ENCODE data around the gene SDC3. TPM values are rescaled to one million over a fixed set of nuclear protein-coding genes. Genes with fewer than 3 reads are reported as not detected.
A peak's percentile ranks its signal among the peaks of the same experiment; 100 is the strongest.

The SDC3 gene
- total RNA-seq, 5 donors from 2014 or later (not counting 1 experiment from before 2014, with no cell fraction given): 0.07 to 1.1 (median 0.47) TPM

- Mint-ChIP-seq H3K4me3 (no peak overlapping the region), H3K27ac (no peak overlapping the region), H3K27me3 (peaks cover 15 to 33% of the 10 kb centered on the region in 2 donors), H3K4me1 (peaks cover 4 to 9% (median 5%) of the 10 kb centered on the region in 3 donors), H3K36me3 (no peaks in the 10 kb centered on the region), H3K9me3 (no peaks in the 10 kb centered on the region)
- Histone ChIP-seq H3K9me3 (no peaks in the 10 kb centered on the region), H3K27ac (ENCODE audit: low read length) (no peak overlapping the region), H3K27me3 (replicated peaks in 1 of 2; ENCODE audit: control insufficient read depth in 2 of 2, extremely low read depth in 1 of 2, insufficient read depth in 2 of 2, low read length in 1 of 2) (peaks cover 0 to 30% of the 10 kb centered on the region in 2 experiments), H3K36me3 (ENCODE audit: control insufficient read depth in 2 of 2, extremely low read depth in 1 of 2, insufficient read depth in 1 of 2, low read length in 1 of 2) (no peaks in the 10 kb centered on the region), H3K4me1 (ENCODE audit: control insufficient read depth in 1 of 2, extremely low read depth in 1 of 2, insufficient read depth in 2 of 2, low read length in 2 of 2) (peaks cover 0 to 3% of the 10 kb centered on the region in 2 experiments), H3K4me3 (ENCODE audit: control insufficient read depth in 1 of 2, extremely low read depth in 1 of 2, low read length in 1 of 2) (no peak overlapping the region)
- ATAC-seq (replicated peaks in 1 of 4) (no peak), DNase-seq (no peak)
- WGBS (ENCODE audit: insufficient coverage): 80% methylated on average over 1 of the region's 4 CpGs
- POLR2A ChIA-PET: no interaction called here
- CTCF ChIA-PET: no interaction called here
Measured at GRCh38 chr1:30853350-30853749, 55.2 kb downstream of the SDC3 start.

GRCh38 chr1:30852026-30852425 is 56.5 kb downstream of the SDC3 start:
- Mint-ChIP-seq H3K27ac (no peak overlapping the region), H3K4me1 (peaks cover 4 to 9% (median 5%) of the 10 kb centered on the region in 3 donors), H3K4me3 (no peak overlapping the region), H3K36me3 (no peaks in the 10 kb centered on the region), H3K9me3 (no peaks in the 10 kb centered on the region), H3K27me3 (peaks cover 18 to 37% of the 10 kb centered on the region in 2 donors)
- Histone ChIP-seq H3K9me3 (no peaks in the 10 kb centered on the region), H3K4me3 (ENCODE audit: control insufficient read depth in 1 of 2, extremely low read depth in 1 of 2, low read length in 1 of 2) (no peak overlapping the region), H3K36me3 (ENCODE audit: control insufficient read depth in 2 of 2, extremely low read depth in 1 of 2, insufficient read depth in 1 of 2, low read length in 1 of 2) (no peaks in the 10 kb centered on the region), H3K27ac (ENCODE audit: low read length) (no peak overlapping the region), H3K27me3 (replicated peaks in 1 of 2; ENCODE audit: control insufficient read depth in 2 of 2, extremely low read depth in 1 of 2, insufficient read depth in 2 of 2, low read length in 1 of 2) (peaks cover 0 to 36% of the 10 kb centered on the region in 2 experiments), H3K4me1 (ENCODE audit: control insufficient read depth in 1 of 2, extremely low read depth in 1 of 2, insufficient read depth in 2 of 2, low read length in 2 of 2) (peaks cover 0 to 3% of the 10 kb centered on the region in 2 experiments)
- 29% methylated on average over 2 of the region's 5 CpGs for whole genome bisulfite sequencing (ENCODE audit: insufficient coverage)
- ATAC-seq (replicated peaks in 1 of 4) (no peak), DNase-seq (no peak)
- POLR2A ChIA-PET: no interaction called here
- CTCF ChIA-PET: no interaction called here

DNA sequence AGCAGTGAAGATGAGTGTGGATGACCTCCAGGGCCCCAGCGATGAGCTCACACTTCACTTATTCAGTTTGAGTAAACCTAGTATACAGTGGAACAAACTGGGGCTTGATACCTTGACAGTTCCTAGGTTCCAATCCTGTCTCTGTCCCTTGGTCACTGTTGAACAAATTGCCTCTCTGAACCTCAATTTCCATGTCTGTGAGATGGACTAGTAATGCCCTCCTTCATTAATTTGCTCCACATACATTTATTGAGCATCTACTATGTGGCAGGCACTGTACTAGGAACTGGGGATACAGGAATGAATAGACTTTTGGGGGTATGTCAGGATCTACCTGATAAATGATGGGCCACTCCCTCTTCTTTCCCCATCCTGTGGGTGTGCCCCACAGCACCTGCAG is 57.3 kb downstream of the SDC3 start:
- ChIA-PET POLR2A (no interaction called here), CTCF (no interaction called here)
- H3K36me3 Mint-ChIP-seq: no peaks in the 10 kb centered on the region
- H3K4me3 Mint-ChIP-seq: no peak overlapping the region
- H3K27ac ChIP-seq (ENCODE audit: low read length): no peak overlapping the region
- no peak overlapping the region for H3K27ac Mint-ChIP-seq
- DNase-seq (no peak), ATAC-seq (replicated peaks in 1 of 4) (no peak)
- no peak overlapping the region for H3K4me3 ChIP-seq (ENCODE audit: control insufficient read depth in 1 of 2, extremely low read depth in 1 of 2, low read length in 1 of 2)
- H3K27me3 Mint-ChIP-seq: peaks cover 18 to 43% of the 10 kb centered on the region in 2 donors
- peaks cover 4 to 9% (median 5%) of the 10 kb centered on the region in 3 donors for H3K4me1 Mint-ChIP-seq
- H3K36me3 ChIP-seq (ENCODE audit: control insufficient read depth in 2 of 2, extremely low read depth in 1 of 2, insufficient read depth in 1 of 2, low read length in 1 of 2): no peaks in the 10 kb centered on the region
- WGBS (ENCODE audit: insufficient coverage): no CpG with 5 or more reads among the region's 1 CpG
- H3K4me1 ChIP-seq (ENCODE audit: control insufficient read depth in 1 of 2, extremely low read depth in 1 of 2, insufficient read depth in 2 of 2, low read length in 2 of 2): peaks cover 0 to 3% of the 10 kb centered on the region in 2 experiments
- peaks cover 0 to 43% of the 10 kb centered on the region in 2 experiments for H3K27me3 ChIP-seq (replicated peaks in 1 of 2; ENCODE audit: control insufficient read depth in 2 of 2, extremely low read depth in 1 of 2, insufficient read depth in 2 of 2, low read length in 1 of 2)
- no peaks in the 10 kb centered on the region for H3K9me3 Mint-ChIP-seq
- no peaks in the 10 kb centered on the region for H3K9me3 ChIP-seq

GRCh38 chr1:30850607-30851006 is 58.0 kb downstream of the SDC3 start:
- Histone ChIP-seq H3K4me1 (ENCODE audit: control insufficient read depth in 1 of 2, extremely low read depth in 1 of 2, insufficient read depth in 2 of 2, low read length in 2 of 2) (peaks cover 0 to 3% of the 10 kb centered on the region in 2 experiments), H3K27me3 (replicated peaks in 1 of 2; ENCODE audit: control insufficient read depth in 2 of 2, extremely low read depth in 1 of 2, insufficient read depth in 2 of 2, low read length in 1 of 2) (peaks cover 0 to 48% of the 10 kb centered on the region in 2 experiments), H3K4me3 (ENCODE audit: control insufficient read depth in 1 of 2, extremely low read depth in 1 of 2, low read length in 1 of 2) (no peak overlapping the region), H3K36me3 (ENCODE audit: control insufficient read depth in 2 of 2, extremely low read depth in 1 of 2, insufficient read depth in 1 of 2, low read length in 1 of 2) (no peaks in the 10 kb centered on the region), H3K9me3 (no peaks in the 10 kb centered on the region), H3K27ac (ENCODE audit: low read length) (no peak overlapping the region)
- Mint-ChIP-seq H3K36me3 (no peaks in the 10 kb centered on the region), H3K27me3 (peaks cover 25 to 49% of the 10 kb centered on the region in 2 donors), H3K4me1 (peaks cover 4 to 13% (median 5%) of the 10 kb centered on the region in 3 donors), H3K27ac (no peak overlapping the region), H3K9me3 (no peaks in the 10 kb centered on the region), H3K4me3 (no peak overlapping the region)
- WGBS (ENCODE audit: insufficient coverage): no CpG with 5 or more reads among the region's 2 CpGs
- DNase-seq: no peak
- no peak for ATAC-seq (replicated peaks in 1 of 4)
- ChIA-PET POLR2A (no interaction called here), CTCF (no interaction called here)

DNA sequence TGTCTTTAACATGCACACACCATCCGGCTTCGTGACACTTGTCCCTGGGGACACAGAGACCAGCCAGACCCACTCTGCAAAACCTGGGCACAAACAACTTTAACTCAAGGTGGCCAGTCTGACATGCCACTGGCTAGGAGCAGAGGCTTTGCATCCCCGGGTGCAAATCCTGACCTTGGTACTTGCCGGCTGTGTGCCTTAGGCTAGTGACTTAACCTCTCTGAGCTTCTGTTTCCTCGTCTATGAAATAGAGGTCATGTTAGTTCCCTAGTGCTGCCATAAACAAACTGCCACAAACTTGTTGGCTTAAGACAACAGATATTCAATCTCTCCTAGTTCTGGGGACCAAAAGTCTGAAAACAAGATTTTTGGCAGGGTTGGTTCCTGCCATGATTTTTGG is 60.4 kb downstream of the SDC3 start:
- Histone ChIP-seq H3K27ac (ENCODE audit: low read length) (no peak overlapping the region), H3K4me1 (ENCODE audit: control insufficient read depth in 1 of 2, extremely low read depth in 1 of 2, insufficient read depth in 2 of 2, low read length in 2 of 2) (no peaks in the 10 kb centered on the region), H3K9me3 (no peaks in the 10 kb centered on the region), H3K4me3 (ENCODE audit: control insufficient read depth in 1 of 2, extremely low read depth in 1 of 2, low read length in 1 of 2) (no peak overlapping the region), H3K27me3 (replicated peaks in 1 of 2; ENCODE audit: control insufficient read depth in 2 of 2, extremely low read depth in 1 of 2, insufficient read depth in 2 of 2, low read length in 1 of 2) (peaks cover 0 to 58% of the 10 kb centered on the region in 2 experiments), H3K36me3 (ENCODE audit: control insufficient read depth in 2 of 2, extremely low read depth in 1 of 2, insufficient read depth in 1 of 2, low read length in 1 of 2) (no peaks in the 10 kb centered on the region)
- no peak for ATAC-seq (replicated peaks in 1 of 4)
- CTCF ChIA-PET: no interaction called here
- POLR2A ChIA-PET: no interaction called here
- no peak for DNase-seq
- no peak overlapping the region for H3K27ac Mint-ChIP-seq
- peaks cover 40 to 68% of the 10 kb centered on the region in 2 donors for H3K27me3 Mint-ChIP-seq
- H3K4me3 Mint-ChIP-seq: no peak overlapping the region
- no peaks in the 10 kb centered on the region for H3K36me3 Mint-ChIP-seq
- peaks cover 0 to 4% (median 0%) of the 10 kb centered on the region in 3 donors for H3K4me1 Mint-ChIP-seq
- 79% methylated on average over 5 of the region's 5 CpGs for WGBS (ENCODE audit: insufficient coverage)
- no peaks in the 10 kb centered on the region for H3K9me3 Mint-ChIP-seq

DNA sequence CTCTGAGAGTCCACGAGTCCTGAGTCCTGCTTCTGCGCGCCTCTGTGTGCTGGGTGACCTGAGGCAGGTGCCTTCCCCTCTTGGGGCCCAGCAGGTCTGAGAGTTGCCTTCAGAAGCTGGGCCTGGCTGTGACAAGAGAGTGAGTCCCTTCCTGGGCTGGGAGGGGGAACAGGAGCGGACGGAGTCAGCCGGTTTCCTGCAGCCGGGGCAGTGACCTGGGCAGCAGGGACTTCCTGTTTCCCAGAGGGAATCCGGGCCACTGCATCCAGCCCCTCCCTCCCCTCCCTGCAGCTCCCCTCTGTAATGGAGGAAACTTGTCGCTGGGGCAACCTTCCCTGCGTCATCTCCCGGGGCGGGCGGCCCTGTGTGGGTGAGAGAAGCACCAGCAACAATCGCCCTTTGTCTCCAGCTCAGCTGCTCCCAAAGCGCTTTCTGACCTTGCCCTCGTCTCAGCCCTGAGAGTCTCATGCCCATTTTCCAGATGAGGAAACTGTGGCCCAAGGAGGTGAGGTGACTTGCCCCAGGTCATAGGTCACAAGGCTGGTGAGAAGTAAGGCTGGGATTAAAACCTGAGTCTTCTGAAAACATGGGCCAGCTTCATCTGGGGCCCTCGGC is 61.1 kb downstream of the SDC3 start:
- Mint-ChIP-seq H3K4me1 (peaks cover 0 to 4% (median 0%) of the 10 kb centered on the region in 3 donors), H3K27ac (no peak overlapping the region), H3K9me3 (no peaks in the 10 kb centered on the region), H3K36me3 (no peaks in the 10 kb centered on the region), H3K27me3 (peaks cover 46 to 73% of the 10 kb centered on the region in 2 donors), H3K4me3 (no peak overlapping the region)
- WGBS (ENCODE audit: insufficient coverage): 55% methylated on average over 5 of the region's 17 CpGs
- peak in 1 of 35 experiments; percentile 9 for DNase-seq
- no peaks in the 10 kb centered on the region for H3K9me3 ChIP-seq
- peaks cover 0 to 58% of the 10 kb centered on the region in 2 experiments for H3K27me3 ChIP-seq (replicated peaks in 1 of 2; ENCODE audit: control insufficient read depth in 2 of 2, extremely low read depth in 1 of 2, insufficient read depth in 2 of 2, low read length in 1 of 2)
- H3K36me3 ChIP-seq (ENCODE audit: control insufficient read depth in 2 of 2, extremely low read depth in 1 of 2, insufficient read depth in 1 of 2, low read length in 1 of 2): no peaks in the 10 kb centered on the region
- no peaks in the 10 kb centered on the region for H3K4me1 ChIP-seq (ENCODE audit: control insufficient read depth in 1 of 2, extremely low read depth in 1 of 2, insufficient read depth in 2 of 2, low read length in 2 of 2)
- H3K4me3 ChIP-seq (ENCODE audit: control insufficient read depth in 1 of 2, extremely low read depth in 1 of 2, low read length in 1 of 2): no peak overlapping the region
- no peak for ATAC-seq (replicated peaks in 1 of 4)
- ChIA-PET CTCF (no interaction called here), POLR2A (no interaction called here)
- H3K27ac ChIP-seq (ENCODE audit: low read length): no peak overlapping the region

Data from T-cell (primary cell).